Natural killer cell (primary cell): ENCODE measurements around the gene AHRR. TPM values are rescaled to one million over a fixed set of nuclear protein-coding genes. Genes with fewer than 3 reads are reported as not detected.

Source experiments
- ATAC-seq, 3 donors: fragments of 150-1000 bp in 2 of 3; fragments of 200-7000 bp in 1 of 3; cut with Tn5 transposase; 1 replicate in 1 of 3; 2 replicates in 2 of 3; pipeline ENCODE4 v1.10.0; 2021; ENCODE audit warnings: mild to moderate bottlenecking in 2 of 3, moderate library complexity in 2 of 3
- DNase-seq, 2 donors: peaks; one replicate each; pipeline versions ENCODE4 v3.0.0 to v3.0.0-alpha.2; 2013 to 2021; ENCODE audit warnings: mixed read lengths in 1 of 2
- H3K27ac ChIP-seq: one replicate; pipeline ENCODE4 v1.5.1; 2013; ENCODE audit warnings: mild to moderate bottlenecking, low read length
- H3K27me3 ChIP-seq: one replicate; pipeline ENCODE4 v1.6.1; 2013; ENCODE audit warnings: low read length; ENCODE audit not compliant: control insufficient read depth, insufficient read depth
- H3K36me3 ChIP-seq: one replicate; pipeline ENCODE4 v1.6.1; 2013; ENCODE audit warnings: low read length; ENCODE audit not compliant: control insufficient read depth, insufficient read depth
- H3K4me1 ChIP-seq: one replicate; pipeline ENCODE4 v1.6.1; 2013; ENCODE audit warnings: low read length; ENCODE audit not compliant: control insufficient read depth, insufficient read depth
- H3K4me3 ChIP-seq: one replicate; pipeline ENCODE4 v1.5.1; 2013; ENCODE audit warnings: low read length
- H3K9me3 ChIP-seq: one replicate; pipeline ENCODE4 v1.6.1; 2013; ENCODE audit warnings: low read length; ENCODE audit not compliant: control insufficient read depth, insufficient read depth
- H3K27ac Mint-ChIP-seq, 2 donors: one replicate each; pipeline ENCODE4 v1.8.0; 2022; ENCODE audit warnings: mild to moderate bottlenecking in 2 of 2, mixed read lengths in 2 of 2, moderate library complexity in 1 of 2
- H3K27me3 Mint-ChIP-seq, 2 donors: one replicate each; pipeline ENCODE4 v1.8.0; 2022; ENCODE audit warnings: low read depth in 2 of 2, mixed read lengths in 2 of 2
- H3K36me3 Mint-ChIP-seq: one replicate; pipeline ENCODE4 v1.8.0; 2022; ENCODE audit warnings: mixed read lengths
- H3K4me1 Mint-ChIP-seq, 2 donors: one replicate each; pipeline ENCODE4 v1.8.0; 2022; ENCODE audit warnings: mixed read lengths in 2 of 2
- H3K4me3 Mint-ChIP-seq: one replicate; pipeline ENCODE4 v1.8.0; 2022; ENCODE audit warnings: mild to moderate bottlenecking, moderate library complexity, mixed read lengths
- H3K9me3 Mint-ChIP-seq, 2 donors: one replicate each; pipeline ENCODE4 v1.8.0; 2022; ENCODE audit warnings: mixed read lengths in 2 of 2
- WGBS: methylation state at CpG from one replicate; pipeline ENCODE4 v1.1.7; 2013; ENCODE audit warnings: missing lambda C conversion rate; ENCODE audit not compliant: insufficient coverage; 5-methylcytosine and 5-hydroxymethylcytosine counted together
- intact Hi-C: fragments of 100-400 bp; cut with micrococcal nuclease; formaldehyde crosslinking; loops from one replicate; pipeline ENCODE4 v1.14.2; 2022
- total RNA-seq, 4 donors: library from RNA; stranded (reverse); fragments of 120-200 nt in 1 of 4; gene quantifications; one replicate each; pipeline versions ENCODE4 v1.2.3 to v1.2.4, GENCODE V29; 2013 to 2022
- TF ChIP-seq, protein P1 (sequence below): fragments of 200-600 bp; IDR thresholded peaks from one replicate; pipeline ENCODE4 v1.8.0; 2022; ENCODE audit warnings: antibody characterized with exemption

The AHRR gene
- total RNA-seq, 3 donors from 2014 or later (not counting 1 experiment from before 2014, with no cell fraction given): 0.88 to 1.4 (median 1.2) TPM

DNA sequence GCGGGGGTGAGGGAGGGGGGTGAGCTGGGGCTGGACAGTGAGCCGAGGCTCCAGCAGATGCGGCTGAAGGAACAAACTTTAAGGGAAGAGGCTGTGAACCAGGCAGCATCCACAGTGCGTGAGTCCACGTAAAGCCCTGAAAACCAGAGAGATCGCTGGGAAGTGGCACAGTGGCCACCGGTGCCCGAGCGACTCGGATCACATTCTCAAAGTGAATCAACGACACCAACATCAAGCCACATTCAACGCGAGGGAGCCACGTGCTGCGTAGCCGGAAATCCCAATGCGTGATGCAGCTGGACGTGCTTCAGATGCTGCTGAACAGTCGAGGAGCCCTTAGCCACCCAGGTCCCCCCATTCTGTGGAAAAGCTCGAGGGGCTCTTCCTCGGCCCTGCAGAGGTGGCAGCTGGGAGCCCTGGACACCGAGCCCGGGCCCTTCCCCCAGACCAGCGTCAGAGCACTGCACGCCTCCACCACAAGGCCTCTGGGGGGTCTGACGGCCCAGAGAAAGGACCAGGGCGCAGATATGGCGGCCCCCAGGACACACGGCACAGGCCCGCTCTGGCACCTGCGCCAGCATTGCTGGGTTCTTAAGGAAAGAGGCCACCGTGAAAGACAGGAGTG is 67.8 kb downstream of the AHRR start:
- H3K4me1 Mint-ChIP-seq: peaks cover 0 to 13% of the 10 kb centered on the region in 2 donors
- TF ChIP-seq, protein P1, sequence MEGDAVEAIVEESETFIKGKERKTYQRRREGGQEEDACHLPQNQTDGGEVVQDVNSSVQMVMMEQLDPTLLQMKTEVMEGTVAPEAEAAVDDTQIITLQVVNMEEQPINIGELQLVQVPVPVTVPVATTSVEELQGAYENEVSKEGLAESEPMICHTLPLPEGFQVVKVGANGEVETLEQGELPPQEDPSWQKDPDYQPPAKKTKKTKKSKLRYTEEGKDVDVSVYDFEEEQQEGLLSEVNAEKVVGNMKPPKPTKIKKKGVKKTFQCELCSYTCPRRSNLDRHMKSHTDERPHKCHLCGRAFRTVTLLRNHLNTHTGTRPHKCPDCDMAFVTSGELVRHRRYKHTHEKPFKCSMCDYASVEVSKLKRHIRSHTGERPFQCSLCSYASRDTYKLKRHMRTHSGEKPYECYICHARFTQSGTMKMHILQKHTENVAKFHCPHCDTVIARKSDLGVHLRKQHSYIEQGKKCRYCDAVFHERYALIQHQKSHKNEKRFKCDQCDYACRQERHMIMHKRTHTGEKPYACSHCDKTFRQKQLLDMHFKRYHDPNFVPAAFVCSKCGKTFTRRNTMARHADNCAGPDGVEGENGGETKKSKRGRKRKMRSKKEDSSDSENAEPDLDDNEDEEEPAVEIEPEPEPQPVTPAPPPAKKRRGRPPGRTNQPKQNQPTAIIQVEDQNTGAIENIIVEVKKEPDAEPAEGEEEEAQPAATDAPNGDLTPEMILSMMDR: no peak
- H3K9me3 Mint-ChIP-seq: peaks cover 0 to 4% of the 10 kb centered on the region in 2 donors
- peaks cover 9% of the 10 kb centered on the region for H3K36me3 Mint-ChIP-seq
- H3K27ac ChIP-seq: no peak overlapping the region
- H3K4me1 ChIP-seq: peaks cover 6% of the 10 kb centered on the region
- no peak for DNase-seq
- no peak overlapping the region for H3K4me3 Mint-ChIP-seq
- peaks cover 3 to 9% of the 10 kb centered on the region in 2 donors for H3K27me3 Mint-ChIP-seq
- H3K36me3 ChIP-seq: no peaks in the 10 kb centered on the region
- no peaks in the 10 kb centered on the region for H3K27me3 ChIP-seq
- no peak for ATAC-seq
- 93% methylated on average over 32 of the region's 32 CpGs for WGBS
- H3K4me3 ChIP-seq: no peak overlapping the region
- no peaks in the 10 kb centered on the region for H3K9me3 ChIP-seq
- intact Hi-C loops: no loop called here
- H3K27ac Mint-ChIP-seq: no peak overlapping the region

DNA sequence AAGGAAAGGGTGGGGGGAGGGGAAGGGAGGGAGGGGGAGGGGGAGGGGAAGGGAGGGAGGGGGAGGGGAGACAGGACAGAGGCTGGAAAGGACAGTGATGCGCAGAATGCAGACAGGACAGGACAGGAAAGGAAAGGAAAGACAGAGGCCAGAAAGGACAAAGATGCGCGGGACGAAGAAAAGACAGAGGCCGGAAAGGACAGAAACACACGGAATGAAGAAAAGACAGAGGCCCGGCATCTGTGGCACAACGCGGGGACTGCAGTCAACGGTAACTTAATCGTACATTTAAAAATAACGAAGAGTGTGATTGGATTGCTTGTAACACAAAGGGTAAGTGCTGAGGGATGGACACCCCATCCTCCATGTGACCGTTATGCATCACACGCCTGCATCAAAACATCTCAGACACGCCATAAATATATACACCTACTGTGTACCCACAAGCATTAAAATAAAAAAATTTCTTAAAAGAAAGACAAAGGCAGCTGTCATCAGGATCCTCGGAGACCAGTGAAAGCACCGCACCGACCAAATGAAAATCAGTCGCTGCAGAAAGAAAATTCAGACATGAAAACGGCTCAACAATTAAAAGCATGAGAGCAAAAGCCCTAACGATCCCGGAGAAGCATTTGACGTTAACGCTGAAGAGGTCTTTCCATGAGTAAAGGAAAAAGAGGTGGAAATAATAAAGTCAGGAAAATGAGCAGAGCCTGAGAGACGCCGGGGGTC is 68.5 kb downstream of the AHRR start:
- DNase-seq (no peak), ATAC-seq (no peak)
- Mint-ChIP-seq H3K36me3 (peaks cover 9% of the 10 kb centered on the region), H3K27me3 (peaks cover 3 to 9% of the 10 kb centered on the region in 2 donors), H3K4me3 (no peak overlapping the region), H3K27ac (no peak overlapping the region), H3K9me3 (peaks cover 0 to 4% of the 10 kb centered on the region in 2 donors), H3K4me1 (peaks cover 0 to 13% of the 10 kb centered on the region in 2 donors)
- Histone ChIP-seq H3K27me3 (no peaks in the 10 kb centered on the region), H3K4me3 (no peak overlapping the region), H3K4me1 (peaks cover 6% of the 10 kb centered on the region), H3K9me3 (no peaks in the 10 kb centered on the region), H3K36me3 (no peaks in the 10 kb centered on the region), H3K27ac (no peak overlapping the region)
- intact Hi-C loops: no loop called here
- TF ChIP-seq, protein P1: no peak
- 93% methylated on average over 26 of the region's 26 CpGs for WGBS

DNA sequence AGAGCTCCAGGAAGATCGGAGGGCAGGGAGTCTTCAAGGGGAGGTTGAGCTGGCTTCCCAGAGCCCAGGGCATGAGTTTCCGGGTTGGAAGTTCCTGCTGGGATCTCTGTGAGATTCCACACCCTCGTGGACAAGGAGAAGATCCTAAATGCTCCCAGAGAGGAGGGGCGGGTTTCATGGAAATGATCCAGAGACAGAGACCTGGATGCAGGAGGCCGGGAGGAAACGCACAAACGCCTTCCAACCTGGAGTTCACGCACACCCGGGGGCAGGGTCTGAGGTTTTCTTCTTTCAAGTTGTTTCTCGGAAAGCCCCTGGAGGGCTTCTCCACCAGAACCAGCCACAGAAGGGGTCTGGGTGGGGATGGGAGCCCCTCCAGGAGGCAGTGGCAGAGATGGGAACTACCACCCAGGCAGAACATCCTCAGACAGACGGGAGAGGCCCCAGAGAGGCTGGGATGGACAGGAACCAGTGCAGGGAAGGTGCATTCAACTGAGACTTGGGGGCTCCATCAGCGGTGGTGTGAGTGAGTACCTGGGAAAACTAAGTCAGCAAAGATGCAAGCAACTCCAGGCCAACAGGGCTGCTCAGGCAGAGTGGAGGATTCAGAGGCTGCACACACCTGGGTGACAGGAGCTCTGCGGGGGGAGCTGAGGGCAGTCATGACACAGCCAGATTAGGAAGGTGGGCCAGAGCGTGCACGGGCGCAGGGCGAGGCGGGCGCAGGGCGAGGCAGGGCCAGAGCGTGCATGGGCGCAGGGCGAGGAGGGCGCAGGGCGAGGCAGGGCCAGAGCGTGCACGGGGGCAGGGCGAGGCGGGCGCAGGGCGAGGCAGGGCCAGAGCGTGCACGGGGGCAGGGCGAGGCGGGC is 69.3 kb downstream of the AHRR start:
- WGBS: 90% methylated on average over 32 of the region's 35 CpGs
- H3K9me3 ChIP-seq: no peaks in the 10 kb centered on the region
- DNase-seq (no peak), ATAC-seq (no peak)
- H3K4me3 Mint-ChIP-seq: no peak overlapping the region
- peaks cover under 1 to 4% of the 10 kb centered on the region in 2 donors for H3K27me3 Mint-ChIP-seq
- intact Hi-C loops: no loop called here
- no peak overlapping the region for H3K4me3 ChIP-seq
- no peak overlapping the region for H3K27ac ChIP-seq
- H3K36me3 Mint-ChIP-seq: peaks cover 4% of the 10 kb centered on the region
- peaks cover 0 to 13% of the 10 kb centered on the region in 2 donors for H3K4me1 Mint-ChIP-seq
- TF ChIP-seq, protein P1: no peak
- peaks cover 0 to 3% of the 10 kb centered on the region in 2 donors for H3K9me3 Mint-ChIP-seq
- no peaks in the 10 kb centered on the region for H3K36me3 ChIP-seq
- peaks cover 6% of the 10 kb centered on the region for H3K4me1 ChIP-seq
- H3K27me3 ChIP-seq: no peaks in the 10 kb centered on the region
- H3K27ac Mint-ChIP-seq: no peak overlapping the region
